HEK293T (cell line): Measurements from ENCODE around the gene SNRPF.

Source experiments
- CTCF ChIA-PET: fragments of 350-600 bp; formaldehyde crosslinking; extraction: SDS; loops from one replicate; lab custom pipeline; 2021; ENCODE audit warnings: antibody characterized with exemption, inconsistent platforms; lab: Yijun Ruan, JAX
- POLR2A ChIA-PET: fragments of 350-600 bp; formaldehyde crosslinking; extraction: SDS; loops from one replicate; lab custom pipeline; 2020; ENCODE audit warnings: antibody characterized with exemption, inconsistent platforms; lab: Yijun Ruan, JAX
- DNase-seq: peaks from one replicate; pipeline ENCODE4 v3.0.0; 2012; ENCODE audit warnings: mixed read lengths; ENCODE audit errors: extremely low spot score
- ARNT ChIP-seq: fragments of 450-650 bp; IDR thresholded peaks from 2 replicates; pipeline ENCODE4 v1.6.1; 2017; ENCODE audit warnings: mild to moderate bottlenecking
- BHLHE40 ChIP-seq: fragments of 450-650 bp; IDR thresholded peaks from 2 replicates; pipeline ENCODE4 v1.6.1; 2016; ENCODE audit warnings: mild to moderate bottlenecking, moderate library complexity, borderline replicate concordance
- CTBP1 ChIP-seq: fragments of 450-650 bp; IDR thresholded peaks from 2 replicates; pipeline ENCODE4 v1.6.1; 2016; ENCODE audit warnings: borderline replicate concordance
- ELF4 ChIP-seq: fragments of 450-650 bp; IDR thresholded peaks from 2 replicates; pipeline ENCODE4 v1.6.1; 2017; ENCODE audit warnings: antibody characterized with exemption
- FOXA1 ChIP-seq: fragments of 450-650 bp; IDR thresholded peaks from 2 replicates; pipeline ENCODE4 v1.6.1; 2016; ENCODE audit warnings: mild to moderate bottlenecking
- FOXK2 ChIP-seq: fragments of 450-650 bp; IDR thresholded peaks from 2 replicates; pipeline ENCODE4 v1.6.1; 2016; ENCODE audit warnings: mild to moderate bottlenecking
- FOXM1 ChIP-seq: fragments of 450-650 bp; IDR thresholded peaks from 2 replicates; pipeline ENCODE4 v1.6.1; 2017; ENCODE audit warnings: mild to moderate bottlenecking, borderline replicate concordance
- HDGF ChIP-seq: fragments of 450-650 bp; IDR thresholded peaks from 2 replicates; pipeline ENCODE4 v1.6.1; 2017; ENCODE audit warnings: antibody characterized with exemption, borderline replicate concordance
- L3MBTL2 ChIP-seq: fragments of 450-650 bp; conservative IDR thresholded peaks from 2 replicates; pipeline ENCODE4 v1.6.1; 2016; ENCODE audit warnings: mild to moderate bottlenecking
- LEF1 ChIP-seq: fragments of 450-650 bp; IDR thresholded peaks from 2 replicates; pipeline ENCODE4 v1.6.1; 2017; ENCODE audit warnings: mild to moderate bottlenecking, borderline replicate concordance
- NFRKB ChIP-seq: fragments of 450-650 bp; IDR thresholded peaks from 2 replicates; pipeline ENCODE4 v1.6.1; 2016; ENCODE audit warnings: mild to moderate bottlenecking, moderate library complexity
- SP1 ChIP-seq: fragments of 450-650 bp; IDR thresholded peaks from 2 replicates; pipeline ENCODE4 v1.6.1; 2017
- SUZ12 ChIP-seq: fragments of 450-650 bp; IDR thresholded peaks from 2 replicates; pipeline ENCODE4 v1.6.1; 2016; ENCODE audit warnings: mild to moderate bottlenecking
- TARDBP ChIP-seq: fragments of 450-650 bp; IDR thresholded peaks from 2 replicates; pipeline ENCODE4 v1.6.1; 2016
- ZNF384 ChIP-seq: fragments of 450-650 bp; IDR thresholded peaks from 2 replicates; pipeline ENCODE4 v1.6.1; 2016
- TF ChIP-seq, protein P1 (sequence below): fragments of 450-650 bp; IDR thresholded peaks from 2 replicates; pipeline ENCODE4 v1.6.1; 2016

SNRPF gene

DNA sequence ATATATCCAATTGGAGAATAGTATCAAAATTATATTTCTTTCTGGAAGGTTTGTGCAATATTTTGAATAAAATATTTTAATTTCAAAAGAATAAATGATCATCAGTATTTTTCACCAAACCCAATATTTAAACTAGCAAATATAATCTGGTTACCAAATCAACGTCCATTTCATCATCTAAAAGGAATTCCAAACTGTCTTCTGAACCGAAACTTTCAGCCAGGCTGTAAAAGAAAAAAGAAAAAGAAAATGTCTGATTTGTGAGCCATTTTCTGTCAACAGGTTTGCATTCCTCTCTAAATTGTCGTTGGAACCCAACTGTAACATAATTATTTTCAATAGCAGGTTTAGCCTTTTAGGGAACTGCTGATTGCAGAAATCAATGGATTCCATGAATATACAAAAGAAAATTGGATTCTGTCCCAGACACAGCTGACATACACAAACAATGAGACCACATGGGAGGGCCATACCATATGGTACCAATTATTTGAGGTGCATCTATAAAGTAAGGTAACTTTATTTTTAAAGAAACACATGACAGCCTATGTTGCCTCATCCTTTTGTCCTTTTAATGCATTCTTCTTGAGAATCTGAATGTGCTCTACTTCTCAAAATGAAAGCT lies 22.7 kb downstream of the SNRPF start:
- ChIA-PET POLR2A (no interaction called here), CTCF (no interaction called here)
- no peak for TF ChIP-seq LEF1
- no peak for TF ChIP-seq BHLHE40
- no peak for TF ChIP-seq TARDBP
- TF ChIP-seq HDGF = no peak
- no peak for TF ChIP-seq ARNT
- TF ChIP-seq SP1 = no peak
- no peak for TF ChIP-seq FOXK2
- TF ChIP-seq SUZ12 = no peak
- no peak for TF ChIP-seq L3MBTL2
- TF ChIP-seq, protein P1, sequence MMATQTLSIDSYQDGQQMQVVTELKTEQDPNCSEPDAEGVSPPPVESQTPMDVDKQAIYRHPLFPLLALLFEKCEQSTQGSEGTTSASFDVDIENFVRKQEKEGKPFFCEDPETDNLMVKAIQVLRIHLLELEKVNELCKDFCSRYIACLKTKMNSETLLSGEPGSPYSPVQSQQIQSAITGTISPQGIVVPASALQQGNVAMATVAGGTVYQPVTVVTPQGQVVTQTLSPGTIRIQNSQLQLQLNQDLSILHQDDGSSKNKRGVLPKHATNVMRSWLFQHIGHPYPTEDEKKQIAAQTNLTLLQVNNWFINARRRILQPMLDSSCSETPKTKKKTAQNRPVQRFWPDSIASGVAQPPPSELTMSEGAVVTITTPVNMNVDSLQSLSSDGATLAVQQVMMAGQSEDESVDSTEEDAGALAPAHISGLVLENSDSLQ = no peak
- TF ChIP-seq NFRKB = no peak
- no peak for TF ChIP-seq FOXM1
- TF ChIP-seq ZNF384 = no peak
- no peak for DNase-seq

DNA sequence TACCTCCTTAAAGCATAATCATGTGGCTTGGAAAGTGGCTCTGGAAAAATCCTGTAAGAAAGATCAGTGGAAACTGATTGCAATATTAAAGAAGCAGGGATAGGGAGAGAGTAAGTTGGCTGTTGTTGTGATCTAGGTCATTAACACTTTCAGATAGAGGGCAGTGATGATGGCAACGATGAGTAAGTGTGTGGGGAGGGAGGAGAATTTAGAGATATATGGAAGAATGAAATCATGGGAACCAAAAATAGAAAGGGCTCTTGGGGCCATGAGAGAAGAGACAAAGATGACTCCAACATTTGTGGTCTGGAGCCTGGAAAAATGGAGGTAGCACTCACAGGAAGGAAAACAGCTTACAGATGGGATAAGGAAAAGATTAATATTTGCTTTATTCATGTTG lies 23.3 kb downstream of the SNRPF start:
- TF ChIP-seq SUZ12 = no peak
- TF ChIP-seq ZNF384 = no peak
- TF ChIP-seq SP1 = no peak
- TF ChIP-seq CTBP1 = no peak
- no peak for TF ChIP-seq FOXK2
- TF ChIP-seq L3MBTL2 = no peak
- no peak for TF ChIP-seq HDGF
- TF ChIP-seq, protein P1 = no peak
- no peak for TF ChIP-seq BHLHE40
- no peak for TF ChIP-seq LEF1
- no peak for TF ChIP-seq FOXA1
- no peak for TF ChIP-seq FOXM1
- no peak for TF ChIP-seq TARDBP
- ChIA-PET POLR2A (no interaction called here), CTCF (no interaction called here)
- no peak for DNase-seq

DNA sequence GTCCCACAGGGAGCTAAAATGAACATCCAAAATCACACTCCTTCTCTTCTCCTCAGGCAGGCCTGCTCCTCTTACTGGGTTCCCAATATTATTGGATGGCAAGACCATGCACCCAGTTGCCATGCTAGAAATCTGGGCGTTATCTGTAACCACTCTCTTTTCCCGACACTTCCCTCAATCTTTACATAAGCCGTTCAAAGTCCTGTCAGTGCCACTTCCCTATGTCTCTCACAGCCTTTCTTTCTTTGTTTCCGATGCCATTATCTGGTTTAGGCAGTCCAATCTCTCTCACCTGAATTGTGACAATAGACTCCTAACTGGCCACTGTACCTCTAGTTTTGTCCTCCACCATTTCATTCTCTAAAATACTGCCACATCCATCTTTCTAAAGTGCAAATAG lies 24.1 kb downstream of the SNRPF start:
- DNase-seq = no peak
- CTCF ChIA-PET = no interaction called here
- POLR2A ChIA-PET = no interaction called here
- TF ChIP-seq SUZ12 = no peak
- TF ChIP-seq, protein P1 = no peak

DNA sequence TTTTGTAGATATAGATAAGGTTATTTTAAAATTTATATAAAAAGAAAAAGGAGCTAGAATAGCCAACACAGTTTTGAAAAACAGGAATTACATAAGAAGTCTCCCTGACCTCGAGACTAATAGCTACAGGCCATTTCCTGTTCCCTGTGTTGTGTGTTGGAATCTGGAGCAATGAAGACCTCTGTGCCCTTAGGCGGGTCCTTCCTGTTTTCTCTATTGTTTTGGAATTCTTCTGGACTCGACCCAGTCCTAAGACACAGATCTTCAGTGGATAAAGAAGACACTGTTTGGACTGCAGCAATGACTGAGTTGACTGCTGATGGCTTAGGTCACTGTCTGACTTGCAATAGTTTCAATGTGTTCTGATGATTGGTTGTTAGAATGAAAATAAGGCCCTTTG lies 26.2 kb downstream of the SNRPF start:
- POLR2A ChIA-PET = no interaction called here
- no peak for TF ChIP-seq HDGF
- TF ChIP-seq TARDBP = no peak
- TF ChIP-seq ELF4 = no peak
- TF ChIP-seq L3MBTL2 = no peak
- TF ChIP-seq FOXA1 = no peak
- no peak for TF ChIP-seq NFRKB
- TF ChIP-seq FOXM1 = no peak
- no peak for TF ChIP-seq SUZ12
- no peak for TF ChIP-seq FOXK2
- no peak for TF ChIP-seq LEF1
- no peak for TF ChIP-seq BHLHE40
- TF ChIP-seq CTBP1 = no peak
- TF ChIP-seq ZNF384 = no peak
- TF ChIP-seq SP1 = no peak
- no peak for DNase-seq
- CTCF ChIA-PET = no interaction called here

DNA sequence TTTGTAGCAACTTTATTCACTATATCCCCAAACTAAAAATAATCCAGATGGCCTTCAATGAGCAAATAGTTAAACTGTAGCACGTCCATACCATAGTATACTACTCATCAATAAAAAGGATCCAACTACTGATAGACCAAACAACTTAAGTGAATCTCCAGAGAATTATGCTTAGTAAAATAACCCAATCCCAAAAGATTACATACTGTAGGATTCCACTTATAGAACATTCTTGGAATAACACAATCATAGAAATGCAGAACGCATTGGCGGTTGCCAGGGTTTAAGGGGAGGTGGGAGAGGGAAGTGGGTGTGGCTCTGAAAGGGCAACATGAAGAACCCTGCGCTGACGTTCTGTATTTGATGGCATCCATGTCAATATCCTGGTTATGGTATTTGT lies 28.6 kb downstream of the SNRPF start:
- no peak for DNase-seq
- TF ChIP-seq SP1 (no peak), HDGF (no peak)
- POLR2A ChIA-PET = no interaction called here
- CTCF ChIA-PET = no interaction called here

DNA sequence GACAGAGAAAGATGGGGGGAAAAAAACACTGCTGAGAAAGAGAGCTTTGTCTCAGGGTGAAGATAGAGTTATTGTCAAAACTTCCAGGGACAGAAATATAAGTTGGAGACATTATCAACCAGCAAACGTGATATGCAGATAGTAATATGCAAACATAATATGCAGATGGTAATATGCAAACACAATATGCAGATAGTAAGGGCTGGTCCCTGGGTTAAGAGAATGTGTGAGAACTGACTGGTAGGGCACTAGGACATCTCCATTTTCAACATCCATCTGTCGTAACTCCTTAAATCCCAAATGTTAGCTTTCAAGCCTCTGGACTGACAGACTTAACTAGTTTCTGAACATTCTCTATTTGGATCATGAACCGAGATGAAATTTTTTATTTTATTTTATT lies 32.2 kb downstream of the SNRPF start:
- POLR2A ChIA-PET = no interaction called here
- DNase-seq = no peak
- TF ChIP-seq CTBP1 (no peak), SP1 (no peak), FOXM1 (no peak)
- CTCF ChIA-PET = no interaction called here

DNA sequence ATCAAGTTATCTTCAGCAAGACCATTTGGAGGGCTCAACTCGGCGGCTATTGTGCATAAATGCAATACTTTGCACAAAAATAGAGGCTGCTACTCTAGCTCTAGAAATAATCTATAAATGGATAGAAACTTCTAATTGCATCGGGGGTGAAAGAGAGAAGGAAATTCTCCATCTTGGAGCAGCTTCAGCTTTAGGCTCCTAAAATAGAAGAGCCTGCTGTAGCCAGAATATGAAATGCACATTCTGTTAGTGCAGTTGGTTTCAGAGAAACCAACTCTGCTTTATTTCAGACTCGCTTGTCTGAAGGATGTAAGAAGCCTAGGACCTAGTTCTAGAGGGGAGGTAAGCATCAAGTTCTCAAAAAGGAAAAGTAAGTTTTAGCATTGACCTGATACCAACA lies 38.1 kb downstream of the SNRPF start:
- CTCF ChIA-PET = no interaction called here
- POLR2A ChIA-PET = no interaction called here
- no peak for DNase-seq
- TF ChIP-seq FOXA1 (no peak), FOXM1 (no peak), L3MBTL2 (no peak), HDGF (no peak), NFRKB (no peak), ELF4 (no peak), TARDBP (no peak), FOXK2 (no peak), ZNF384 (no peak), BHLHE40 (no peak), CTBP1 (no peak), SUZ12 (no peak), ARNT (no peak), LEF1 (no peak), SP1 (no peak)
- TF ChIP-seq, protein P1 = no peak
